GM12891 (cell line): ENCODE results near the gene BRSK2.

ENCODE experiments used
- POLR2A ChIP-seq: IDR thresholded peaks from 2 replicates; pipeline ENCODE4 v1.6.1; 2011; ENCODE audit warnings: low read depth, low read length, control low read depth
- POLR2AphosphoS5 ChIP-seq: IDR thresholded peaks from 2 replicates; pipeline ENCODE4 v1.6.1; 2011; ENCODE audit warnings: low read depth, low read length, control low read depth
- POU2F2 ChIP-seq: IDR thresholded peaks from 2 replicates; pipeline ENCODE4 v1.6.1; 2011; ENCODE audit warnings: low read depth, mild to moderate bottlenecking, control low read depth, low read length, moderate library complexity
- TAF1 ChIP-seq: IDR thresholded peaks from 2 replicates; pipeline ENCODE4 v1.6.1; 2011; ENCODE audit warnings: low read depth, low read length, control low read depth

GRCh38 chr11:1508491-1508891 lies 118.8 kb downstream of the BRSK2 start:
- TF ChIP-seq POLR2AphosphoS5 (no peak), POLR2A (no peak), POU2F2 (no peak), TAF1 (no peak)
